HG03095 (cell line): Measurements from ENCODE around the gene LRP1.

Experiments
- ATAC-seq: cut with Tn5 transposase; IDR thresholded peaks from one replicate; pipeline ENCODE4 v1.9.1; 2021; ENCODE audit warnings: moderate library complexity; ENCODE audit not compliant: unreplicated experiment

Gene LRP1

GRCh38 chr12:57243521-57244311 lies 115.4 kb downstream of the LRP1 start:
- ATAC-seq, result no peak

- no peak for ATAC-seq
Measured at GRCh38 chr12:57244312-57244696, 116.0 kb downstream of the LRP1 start.

- no peak for ATAC-seq
Measured at GRCh38 chr12:57247041-57247440, 118.8 kb downstream of the LRP1 start.

- ATAC-seq, result no peak
Measured at GRCh38 chr12:57248934-57249742, 120.9 kb downstream of the LRP1 start.

GRCh38 chr12:57250541-57250940 lies 122.3 kb downstream of the LRP1 start:
- no peak for ATAC-seq

- no peak for ATAC-seq
Measured at GRCh38 chr12:57250956-57251355, 122.7 kb downstream of the LRP1 start, which contains the start of gene STAC3. TSS of gene STAC3 (minus strand) at chr12:57251187. CDS start at chr12:57249636, 1,551 bp downstream.

- ATAC-seq, result no peak
Measured at GRCh38 chr12:57254506-57255280, 126.4 kb downstream of the LRP1 start.

- no peak for ATAC-seq
Measured at GRCh38 chr12:57255916-57256315, 127.6 kb downstream of the LRP1 start.

- no peak for ATAC-seq
Measured at GRCh38 chr12:57258977-57259970, 131.0 kb downstream of the LRP1 start.

GRCh38 chr12:57260366-57260765 lies 132.1 kb downstream of the LRP1 start:
- no peak for ATAC-seq

GRCh38 chr12:57261428-57261865 lies 133.2 kb downstream of the LRP1 start:
- no peak for ATAC-seq

- no peak for ATAC-seq
Measured at GRCh38 chr12:57262126-57262822, 134.0 kb downstream of the LRP1 start.
